GM12801 (cell line): ENCODE measurements around the gene PPP2R2C.

Experiments used
- TF ChIP-seq, protein P1 (sequence below): IDR thresholded peaks from one replicate; pipeline ENCODE4 v1.5.1; 2011; ENCODE audit warnings: control low read depth; ENCODE audit not compliant: insufficient read length; ENCODE audit errors: extremely low read depth

Gene PPP2R2C

DNA sequence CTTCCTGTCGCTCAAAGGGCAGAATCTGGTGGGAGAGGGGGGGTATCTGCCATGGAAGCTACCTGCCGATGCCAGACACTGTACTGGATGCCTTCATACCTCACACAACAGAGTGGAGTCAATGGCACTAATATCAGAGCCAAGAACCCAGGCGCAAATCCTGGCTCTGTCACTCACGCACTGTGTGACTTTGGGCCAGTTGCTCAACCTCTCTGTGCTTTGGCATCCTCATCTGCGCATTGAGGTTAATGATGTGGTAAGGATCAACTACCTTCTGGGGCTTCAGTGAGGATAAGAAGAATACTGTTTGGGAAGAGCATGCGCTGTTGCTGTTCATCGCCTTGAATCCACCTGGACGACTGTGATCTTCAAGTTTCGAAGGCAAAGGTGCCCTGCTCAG is 70.6 kb downstream of the PPP2R2C start:
- TF ChIP-seq, protein P1, sequence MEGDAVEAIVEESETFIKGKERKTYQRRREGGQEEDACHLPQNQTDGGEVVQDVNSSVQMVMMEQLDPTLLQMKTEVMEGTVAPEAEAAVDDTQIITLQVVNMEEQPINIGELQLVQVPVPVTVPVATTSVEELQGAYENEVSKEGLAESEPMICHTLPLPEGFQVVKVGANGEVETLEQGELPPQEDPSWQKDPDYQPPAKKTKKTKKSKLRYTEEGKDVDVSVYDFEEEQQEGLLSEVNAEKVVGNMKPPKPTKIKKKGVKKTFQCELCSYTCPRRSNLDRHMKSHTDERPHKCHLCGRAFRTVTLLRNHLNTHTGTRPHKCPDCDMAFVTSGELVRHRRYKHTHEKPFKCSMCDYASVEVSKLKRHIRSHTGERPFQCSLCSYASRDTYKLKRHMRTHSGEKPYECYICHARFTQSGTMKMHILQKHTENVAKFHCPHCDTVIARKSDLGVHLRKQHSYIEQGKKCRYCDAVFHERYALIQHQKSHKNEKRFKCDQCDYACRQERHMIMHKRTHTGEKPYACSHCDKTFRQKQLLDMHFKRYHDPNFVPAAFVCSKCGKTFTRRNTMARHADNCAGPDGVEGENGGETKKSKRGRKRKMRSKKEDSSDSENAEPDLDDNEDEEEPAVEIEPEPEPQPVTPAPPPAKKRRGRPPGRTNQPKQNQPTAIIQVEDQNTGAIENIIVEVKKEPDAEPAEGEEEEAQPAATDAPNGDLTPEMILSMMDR, result no peak

DNA sequence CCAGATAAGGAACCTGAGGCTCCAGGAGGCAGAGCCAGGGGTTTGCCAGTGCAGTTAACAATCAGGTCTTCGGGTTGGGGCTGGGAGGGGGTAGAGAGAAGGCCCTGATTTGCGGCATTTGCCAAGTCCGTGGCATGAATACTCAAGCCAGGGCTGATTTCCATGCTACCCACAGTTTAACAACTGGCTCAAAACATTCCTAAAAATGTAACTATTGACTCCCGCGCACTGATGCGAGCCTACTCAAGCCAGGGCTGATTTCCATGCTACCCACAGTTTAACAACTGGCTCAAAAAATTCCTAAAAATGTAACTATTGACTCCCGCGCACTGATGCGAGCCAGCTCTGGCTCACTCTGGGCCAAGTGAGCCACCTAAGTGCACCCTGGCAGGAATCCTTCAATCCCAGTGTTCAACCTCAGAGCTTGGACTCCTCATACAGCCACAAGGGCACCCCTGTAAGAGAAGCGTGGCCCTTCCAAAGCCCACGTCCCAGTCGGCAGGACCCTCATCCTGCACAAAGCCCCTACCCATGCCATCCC is 75.6 kb downstream of the PPP2R2C start:
- TF ChIP-seq, protein P1, result no peak

DNA sequence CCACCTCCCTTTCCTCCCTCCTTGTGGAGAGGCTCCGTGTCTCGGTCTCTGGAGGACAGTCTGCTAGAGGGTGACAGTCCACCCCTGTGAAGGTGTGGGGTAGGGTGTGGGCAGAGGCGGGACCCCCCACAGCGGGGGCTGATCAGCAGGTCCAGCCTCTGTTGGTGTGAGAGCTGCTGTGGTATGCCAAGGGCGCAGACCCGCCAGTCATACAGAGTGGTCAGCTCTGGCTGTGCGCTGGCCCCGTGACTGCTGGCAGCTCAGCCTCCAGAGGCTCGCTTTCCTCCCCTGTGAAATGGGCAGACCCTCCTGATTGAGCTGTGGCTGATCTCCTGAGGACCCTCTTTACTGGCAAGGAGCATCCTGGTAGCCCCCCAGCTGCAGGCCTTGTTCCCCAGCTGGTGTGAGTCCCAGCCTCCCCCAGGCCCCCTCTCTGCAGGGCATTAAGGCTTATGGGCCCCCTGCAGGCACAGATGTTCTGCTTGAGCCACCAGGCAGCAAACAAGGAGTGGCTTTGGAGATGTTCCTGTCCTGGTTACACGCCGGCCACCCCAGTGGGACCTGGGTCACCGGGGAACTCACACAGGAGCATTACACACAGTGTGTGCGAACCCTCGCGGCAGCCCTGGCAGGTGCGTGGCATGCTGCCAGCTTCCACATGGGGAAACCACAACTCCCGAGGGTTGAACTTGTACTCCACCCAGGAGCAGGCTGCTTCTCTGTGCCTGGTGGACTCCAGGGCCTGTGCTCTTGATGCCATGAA is 76.8 kb downstream of the PPP2R2C start:
- TF ChIP-seq, protein P1, result no peak

DNA sequence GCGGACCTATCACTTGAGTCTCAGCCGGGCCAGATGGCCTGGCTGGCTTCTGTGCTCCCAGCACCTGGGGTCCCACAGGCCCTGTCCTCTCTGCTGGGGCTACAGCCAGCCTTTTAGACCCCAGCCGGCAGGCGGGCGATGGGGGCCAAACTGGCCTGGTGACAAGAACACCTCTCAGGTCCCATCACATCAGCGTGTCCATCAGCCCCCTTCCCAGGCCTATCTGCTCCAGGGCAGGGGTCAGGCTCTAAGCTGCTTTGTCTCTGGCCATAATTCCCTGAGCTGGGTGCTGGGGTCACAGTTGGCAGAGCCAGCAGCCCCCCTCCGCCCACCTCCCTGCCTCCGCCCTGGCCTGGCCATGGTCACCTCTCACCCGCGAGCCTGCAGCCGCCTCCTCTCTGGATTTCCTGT is 77.7 kb downstream of the PPP2R2C start:
- TF ChIP-seq, protein P1, result no peak

DNA sequence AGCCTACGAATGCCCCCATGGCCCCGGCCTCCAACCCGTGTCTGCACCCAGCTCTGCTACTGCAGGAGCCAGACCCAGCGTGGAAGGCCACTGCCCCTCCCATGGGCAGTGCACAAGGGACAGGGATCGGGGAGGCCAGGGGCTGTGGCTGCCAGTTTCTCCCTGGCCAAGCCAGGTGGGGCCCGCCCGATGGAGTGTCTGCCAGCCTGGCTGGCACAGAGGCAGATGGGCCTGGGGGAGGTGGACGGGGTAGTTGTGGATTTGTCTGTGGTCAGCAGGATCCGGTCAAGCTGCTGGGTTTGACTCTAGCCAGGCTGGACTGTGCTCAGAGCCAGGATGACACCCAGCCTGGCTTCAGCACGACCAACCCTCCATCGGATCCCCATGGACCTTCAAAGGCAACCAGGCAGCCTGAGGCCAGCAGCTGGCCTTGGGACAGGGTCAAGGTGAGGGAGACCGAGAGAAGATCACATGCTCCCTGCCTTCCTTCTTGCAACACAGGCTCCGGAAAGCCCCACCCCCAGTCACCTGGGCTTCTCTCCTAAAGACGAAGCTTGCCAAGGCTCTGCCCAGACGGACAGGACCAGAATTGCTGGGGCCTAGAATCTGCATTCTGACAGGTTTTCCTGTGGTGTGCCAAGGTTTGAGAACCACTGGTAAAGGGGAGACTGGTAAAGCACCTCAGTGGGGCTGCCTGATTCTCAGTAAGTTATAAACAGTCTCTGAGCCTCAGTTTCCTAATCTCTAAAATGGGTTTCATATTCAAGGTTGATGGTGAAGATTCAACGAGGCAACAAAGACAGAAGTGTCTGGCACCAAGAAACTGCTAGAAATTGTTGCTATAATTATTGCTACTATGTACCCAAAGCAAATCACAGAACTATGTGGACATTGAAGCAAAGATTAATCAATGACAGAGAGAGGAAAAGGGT is 78.6 kb downstream of the PPP2R2C start:
- TF ChIP-seq, protein P1, result no peak

DNA sequence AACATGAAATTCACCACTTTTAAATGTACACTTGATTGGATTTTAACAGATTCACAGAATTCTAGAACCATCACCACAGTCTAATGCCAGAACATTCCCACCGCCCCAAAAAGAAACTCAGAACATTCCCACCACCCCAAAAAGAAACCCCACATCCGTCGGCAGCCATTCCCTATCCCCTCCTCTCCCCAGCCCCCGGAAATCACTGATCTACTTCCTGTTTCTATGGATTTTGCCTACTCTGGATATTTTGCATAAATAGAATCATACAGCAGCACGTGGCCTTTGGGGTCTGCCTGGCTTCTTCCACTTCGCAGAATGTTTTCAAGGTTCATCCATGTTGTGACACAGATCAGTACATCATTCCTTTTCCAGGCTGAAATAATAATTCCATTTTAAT is 79.3 kb downstream of the PPP2R2C start:
- TF ChIP-seq, protein P1, result no peak

DNA sequence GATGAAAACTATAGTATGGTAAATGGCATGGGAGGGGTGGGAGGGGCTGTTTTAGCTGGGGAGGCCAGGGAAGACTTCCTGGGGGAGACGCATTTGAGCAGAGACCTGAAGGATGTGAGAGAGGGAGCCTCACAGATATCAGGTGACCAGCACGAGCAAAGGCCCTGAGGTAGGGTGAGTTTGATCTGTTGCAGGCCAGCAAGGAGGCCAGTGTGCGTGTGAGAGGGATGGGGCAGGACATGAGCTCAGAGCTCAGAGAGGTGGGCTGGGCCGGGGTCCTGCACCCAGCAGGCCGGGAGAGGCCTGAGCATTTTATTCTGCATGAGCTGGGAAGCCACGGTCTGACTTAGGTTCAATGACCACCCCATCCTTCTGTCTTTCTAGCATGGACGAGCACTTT is 80.0 kb downstream of the PPP2R2C start:
- TF ChIP-seq, protein P1, result no peak
